ENCODE data around the gene FIP1L1.

DNA sequence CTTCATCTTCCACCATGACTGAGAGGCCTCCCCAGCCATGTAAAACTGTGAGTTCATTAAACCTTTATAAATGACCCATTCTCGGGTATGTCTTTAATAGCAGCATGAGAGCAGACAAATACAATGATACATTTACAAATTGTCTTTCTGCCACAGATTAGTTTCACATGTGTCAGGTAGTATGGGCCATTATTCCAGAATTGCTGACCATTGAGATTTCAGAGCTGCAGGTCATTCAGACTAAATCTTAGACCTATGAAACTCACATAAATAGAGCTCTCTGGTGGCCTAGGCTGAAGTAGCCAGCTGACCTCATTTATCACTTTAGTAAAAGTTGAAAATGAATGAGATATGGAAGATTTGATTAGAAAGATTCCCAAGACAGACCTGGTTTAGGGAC, 105.8 kb downstream of the FIP1L1 start:
- TF ChIP-seq, protein P1, sequence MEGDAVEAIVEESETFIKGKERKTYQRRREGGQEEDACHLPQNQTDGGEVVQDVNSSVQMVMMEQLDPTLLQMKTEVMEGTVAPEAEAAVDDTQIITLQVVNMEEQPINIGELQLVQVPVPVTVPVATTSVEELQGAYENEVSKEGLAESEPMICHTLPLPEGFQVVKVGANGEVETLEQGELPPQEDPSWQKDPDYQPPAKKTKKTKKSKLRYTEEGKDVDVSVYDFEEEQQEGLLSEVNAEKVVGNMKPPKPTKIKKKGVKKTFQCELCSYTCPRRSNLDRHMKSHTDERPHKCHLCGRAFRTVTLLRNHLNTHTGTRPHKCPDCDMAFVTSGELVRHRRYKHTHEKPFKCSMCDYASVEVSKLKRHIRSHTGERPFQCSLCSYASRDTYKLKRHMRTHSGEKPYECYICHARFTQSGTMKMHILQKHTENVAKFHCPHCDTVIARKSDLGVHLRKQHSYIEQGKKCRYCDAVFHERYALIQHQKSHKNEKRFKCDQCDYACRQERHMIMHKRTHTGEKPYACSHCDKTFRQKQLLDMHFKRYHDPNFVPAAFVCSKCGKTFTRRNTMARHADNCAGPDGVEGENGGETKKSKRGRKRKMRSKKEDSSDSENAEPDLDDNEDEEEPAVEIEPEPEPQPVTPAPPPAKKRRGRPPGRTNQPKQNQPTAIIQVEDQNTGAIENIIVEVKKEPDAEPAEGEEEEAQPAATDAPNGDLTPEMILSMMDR (IDR thresholded peaks at IDR 0.05), result no peak
- no peak for TF ChIP-seq POLR2AphosphoS5 (IDR thresholded peaks at IDR 0.05; ENCODE audit: insufficient read depth in 1 of 2, low read depth in 1 of 2)
- TF ChIP-seq POLR2A (IDR thresholded peaks at IDR 0.05), result no peak

All from vagina (tissue), 2 donors.